ENCODE measurements around the gene GAB1. TPM values are rescaled to one million over a fixed set of nuclear protein-coding genes. Genes with fewer than 3 reads are reported as not detected.

The GAB1 gene
- total RNA-seq, 2 donors from 2014 or later, result 48.9 to 81.2 TPM

- Histone ChIP-seq H3K36me3 (no peaks in the 10 kb centered on the region), H3K9me3 (no peaks in the 10 kb centered on the region), H3K4me1 (peaks cover 7% of the 10 kb centered on the region), H3K4me3 (no peak overlapping the region), H3K9ac (ENCODE audit: low read depth in 2 of 2, low read length in 2 of 2) (peak overlapping the region in 1 of 2 donors; percentile 57), H3K27ac (peak overlapping the region; percentile 84), H3K27me3 (no peaks in the 10 kb centered on the region)
- intact Hi-C loops (cut with DNase I), result no loop called here
- no peak for DNase-seq
- no peak for TF ChIP-seq CTCF (IDR thresholded peaks at IDR 0.05)
These were observed 17.1 kb downstream of the GAB1 start for GRCh38 chr4:143353797-143354196.

DNA sequence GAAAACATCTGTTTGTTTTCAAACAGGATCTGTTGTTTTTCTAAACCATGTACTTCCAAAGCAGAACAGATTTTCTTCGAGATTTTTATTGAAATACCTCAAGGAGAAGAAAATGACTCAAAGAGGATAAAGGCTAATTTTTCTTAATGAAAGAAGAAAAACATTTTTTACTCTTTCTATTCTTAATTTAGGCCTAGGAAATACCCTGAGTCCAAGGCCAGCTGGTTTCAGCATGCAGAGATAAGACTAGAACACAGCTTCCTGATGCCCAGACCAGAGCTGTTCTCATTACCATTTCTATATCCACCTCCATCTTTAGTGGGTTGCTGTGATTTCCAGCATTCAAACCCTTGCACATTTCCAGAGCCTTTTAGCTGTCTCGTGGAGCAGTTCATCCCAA, 18.3 kb downstream of the GAB1 start:
- Histone ChIP-seq H3K9me3 (no peaks in the 10 kb centered on the region), H3K4me1 (peaks cover 7% of the 10 kb centered on the region), H3K9ac (ENCODE audit: low read depth in 2 of 2, low read length in 2 of 2) (no peak overlapping the region), H3K27ac (peak overlapping the region; percentile 84), H3K4me3 (no peak overlapping the region), H3K27me3 (no peaks in the 10 kb centered on the region), H3K36me3 (no peaks in the 10 kb centered on the region)
- intact Hi-C loops (cut with DNase I), result no loop called here
- no peak for TF ChIP-seq CTCF (IDR thresholded peaks at IDR 0.05)
- no peak for DNase-seq

GRCh38 chr4:143355540-143356217, 19.0 kb downstream of the GAB1 start:
- peak overlapping the region in 1 of 2 donors; percentile 9 for H3K9ac ChIP-seq (ENCODE audit: low read depth in 2 of 2, low read length in 2 of 2)
- no peaks in the 10 kb centered on the region for H3K36me3 ChIP-seq
- H3K9me3 ChIP-seq, result no peaks in the 10 kb centered on the region
- H3K4me3 ChIP-seq, result no peak overlapping the region
- no peak for TF ChIP-seq CTCF (IDR thresholded peaks at IDR 0.05)
- DNase-seq, result no peak
- H3K4me1 ChIP-seq, result peaks cover 7% of the 10 kb centered on the region
- intact Hi-C loops (cut with DNase I), result no loop called here
- no peaks in the 10 kb centered on the region for H3K27me3 ChIP-seq
- H3K27ac ChIP-seq, result peak overlapping the region; percentile 84

DNA sequence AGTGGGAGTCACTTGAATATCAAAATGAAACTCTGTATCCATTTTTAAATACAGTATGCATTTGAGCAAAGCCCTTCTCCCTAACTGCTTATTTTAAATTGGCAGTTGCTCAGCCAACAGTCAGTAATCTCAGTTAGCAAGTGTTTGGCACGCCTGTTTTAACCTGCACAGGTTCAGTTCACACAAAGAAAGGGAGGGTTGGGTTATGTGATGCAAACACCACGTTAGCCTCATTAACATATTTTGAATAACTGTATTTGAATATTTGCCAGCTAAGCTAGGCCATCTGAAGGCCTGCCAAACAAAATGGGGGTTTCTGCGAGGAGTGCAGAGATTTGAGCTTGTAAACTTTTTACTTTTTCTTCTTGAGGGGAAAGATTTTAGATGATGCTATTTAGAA, 19.8 kb downstream of the GAB1 start:
- no peak for DNase-seq
- no peak overlapping the region for H3K9ac ChIP-seq (ENCODE audit: low read depth in 2 of 2, low read length in 2 of 2)
- no peaks in the 10 kb centered on the region for H3K27me3 ChIP-seq
- TF ChIP-seq CTCF (IDR thresholded peaks at IDR 0.05), result no peak
- intact Hi-C loops (cut with DNase I), result no loop called here
- no peaks in the 10 kb centered on the region for H3K9me3 ChIP-seq
- no peaks in the 10 kb centered on the region for H3K36me3 ChIP-seq
- peaks cover 7% of the 10 kb centered on the region for H3K4me1 ChIP-seq
- peak overlapping the region; percentile 84 for H3K27ac ChIP-seq
- H3K4me3 ChIP-seq, result no peak overlapping the region

DNA sequence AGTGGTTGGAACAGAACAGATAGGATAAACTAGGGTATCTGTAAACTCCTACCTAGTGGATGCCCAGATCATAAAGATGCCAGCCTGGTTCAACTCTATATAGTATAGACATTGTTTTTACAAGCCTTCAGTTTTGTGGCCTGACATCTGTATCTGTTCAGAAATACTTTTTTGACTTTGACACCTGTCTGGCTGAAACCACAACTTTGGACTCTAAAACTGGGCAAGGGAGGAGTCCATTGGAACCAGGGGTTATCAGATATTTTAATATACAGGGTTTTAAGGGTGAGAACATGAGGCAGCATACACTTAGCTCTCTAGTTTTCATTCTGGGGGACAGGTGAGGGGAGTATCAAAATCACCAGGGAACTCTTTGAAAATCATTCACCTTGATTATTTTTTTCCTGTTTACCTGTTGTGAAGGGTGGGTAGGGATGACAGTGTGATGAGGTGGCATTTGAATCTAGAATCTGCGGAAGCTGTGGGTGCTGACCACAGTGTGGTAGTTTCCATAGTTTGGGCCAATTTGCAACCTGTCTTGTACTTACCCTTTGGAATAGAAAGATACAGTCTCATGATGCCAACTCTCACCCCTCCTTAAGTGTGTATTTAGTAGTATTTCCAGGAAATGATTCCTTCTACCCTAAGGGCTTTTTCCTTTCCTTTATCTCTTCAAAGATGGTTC, 20.6 kb downstream of the GAB1 start:
- no peak for DNase-seq
- no peak for TF ChIP-seq CTCF (IDR thresholded peaks at IDR 0.05)
- peaks cover 7% of the 10 kb centered on the region for H3K4me1 ChIP-seq
- H3K27me3 ChIP-seq, result no peaks in the 10 kb centered on the region
- no peak overlapping the region for H3K9ac ChIP-seq (ENCODE audit: low read depth in 2 of 2, low read length in 2 of 2)
- peak overlapping the region; percentile 84 for H3K27ac ChIP-seq
- no peaks in the 10 kb centered on the region for H3K36me3 ChIP-seq
- H3K9me3 ChIP-seq, result no peaks in the 10 kb centered on the region
- intact Hi-C loops (cut with DNase I), result no loop called here
- no peak overlapping the region for H3K4me3 ChIP-seq

Data from colonic mucosa (tissue), 4 donors.